HepG2 (cell line): ENCODE data around the gene DVL3. TPM values are rescaled to one million over a fixed set of nuclear protein-coding genes. Genes with fewer than 3 reads are reported as not detected.
A peak's percentile ranks its signal among the peaks of the same experiment; 100 is the strongest.

ENCODE experiments used
- CAMTA2 ChIP-seq: sonication (generic); formaldehyde crosslinking; IDR thresholded peaks from 2 replicates; pipeline ENCODE4 v1.4.0; 2020; ENCODE audit warnings: mild to moderate bottlenecking, missing genetic modification reagents, borderline replicate concordance
- CC2D1A ChIP-seq: sonication (generic); formaldehyde crosslinking; IDR thresholded peaks from 2 replicates; pipeline ENCODE4 v1.8.1; 2023; ENCODE audit warnings: mild to moderate bottlenecking, missing genetic modification reagents
- EED ChIP-seq: sonication (generic); formaldehyde crosslinking; IDR thresholded peaks from 2 replicates; pipeline ENCODE4 v1.5.0; 2020; ENCODE audit warnings: mild to moderate bottlenecking, missing genetic modification reagents
- FIP1L1 ChIP-seq: fragments of 200-400 bp; formaldehyde crosslinking; IDR thresholded peaks from 2 replicates; pipeline ENCODE4 v1.6.1; 2018; ENCODE audit warnings: low read depth, mild to moderate bottlenecking, low read length, moderate library complexity, borderline replicate concordance; ENCODE audit not compliant: insufficient read depth
- GATA4 ChIP-seq: sonication (generic); IDR thresholded peaks from 2 replicates; pipeline ENCODE4 v1.6.1; 2016; ENCODE audit warnings: antibody characterized with exemption, low read depth, borderline replicate concordance
- HNRNPK ChIP-seq: fragments of 200-400 bp; formaldehyde crosslinking; IDR thresholded peaks from 2 replicates; pipeline ENCODE4 v1.6.1; 2018; ENCODE audit warnings: low read length, low read depth, moderate library complexity, mild to moderate bottlenecking; ENCODE audit not compliant: poor library complexity, severe bottlenecking
- KLF15 ChIP-seq: sonication (generic); formaldehyde crosslinking; IDR thresholded peaks from 2 replicates; pipeline ENCODE4 v1.8.1; 2023; ENCODE audit warnings: borderline replicate concordance, mild to moderate bottlenecking, inconsistent platforms, missing genetic modification reagents, mixed read lengths
- NFKB2 ChIP-seq: sonication (generic); formaldehyde crosslinking; IDR thresholded peaks from 2 replicates; pipeline ENCODE4 v1.4.0; 2020; ENCODE audit warnings: missing genetic modification reagents, borderline replicate concordance
- PTBP1 ChIP-seq: fragments of 200-400 bp; formaldehyde crosslinking; IDR thresholded peaks from 2 replicates; pipeline ENCODE4 v1.6.1; 2018; ENCODE audit warnings: low read length, low read depth; ENCODE audit not compliant: poor library complexity, severe bottlenecking
- TBL1XR1 ChIP-seq: fragments of 150-350 bp; IDR thresholded peaks from 2 replicates; pipeline ENCODE4 v1.6.1; 2014; ENCODE audit warnings: borderline replicate concordance, low read length; ENCODE audit not compliant: partially characterized antibody
- TBP ChIP-seq: sonication (generic); formaldehyde crosslinking; IDR thresholded peaks from 2 replicates; pipeline ENCODE4 v1.5.0; 2020; ENCODE audit warnings: missing genetic modification reagents
- ZFP36 ChIP-seq: fragments of 150-350 bp; IDR thresholded peaks from 2 replicates; pipeline ENCODE4 v1.6.1; 2018; ENCODE audit warnings: borderline replicate concordance, low read length, low read depth; ENCODE audit not compliant: partially characterized antibody
- ZNF101 ChIP-seq: sonication (generic); formaldehyde crosslinking; IDR thresholded peaks from 2 replicates; pipeline ENCODE4 v1.4.0; 2020; ENCODE audit warnings: mild to moderate bottlenecking, low read depth, missing genetic modification reagents, borderline replicate concordance
- ZNF225 ChIP-seq: sonication (generic); formaldehyde crosslinking; IDR thresholded peaks from 2 replicates; pipeline ENCODE4 v1.4.0; 2020; ENCODE audit warnings: mild to moderate bottlenecking, missing genetic modification reagents
- ZNF3 ChIP-seq: IDR thresholded peaks from 2 replicates; pipeline ENCODE4 v1.7.0; 2017; ENCODE audit warnings: inconsistent platforms
- ZNF558 ChIP-seq: sonication (generic); formaldehyde crosslinking; IDR thresholded peaks from 2 replicates; pipeline ENCODE4 v1.9.0; 2022; ENCODE audit warnings: mild to moderate bottlenecking, missing genetic modification reagents, borderline replicate concordance
- ZNF7 ChIP-seq: IDR thresholded peaks from 2 replicates; pipeline ENCODE4 v1.6.1; 2016; ENCODE audit warnings: missing biosample characterization, missing genetic modification reagents
- ZNF737 ChIP-seq: sonication (generic); formaldehyde crosslinking; IDR thresholded peaks from 2 replicates; pipeline ENCODE4 v1.5.0; 2020; ENCODE audit warnings: missing genetic modification reagents, mild to moderate bottlenecking, borderline replicate concordance
- ZNF75D ChIP-seq: sonication (generic); formaldehyde crosslinking; IDR thresholded peaks from 2 replicates; pipeline ENCODE4 v1.8.1; 2023; ENCODE audit warnings: missing genetic modification reagents, mild to moderate bottlenecking, borderline replicate concordance
- ZNF839 ChIP-seq: sonication (generic); formaldehyde crosslinking; IDR thresholded peaks from 2 replicates; pipeline ENCODE4 v1.4.0; 2020; ENCODE audit warnings: missing genetic modification reagents, mild to moderate bottlenecking, borderline replicate concordance
- ZSCAN9 ChIP-seq: IDR thresholded peaks from 2 replicates; pipeline ENCODE4 v1.6.1; 2016; ENCODE audit warnings: borderline replicate concordance
- polyA plus RNA-seq, 8 experiments: library from polyadenylated mRNA; depleted of rRNA in 3 of 8; stranded (reverse) in 7 of 8; unstranded in 1 of 8; fragments of >200 nt; fragmentation: Illumina TruSeq in 4 of 8; extraction: Trizol in 4 of 8; gene quantifications; 2 replicates each; pipeline versions ENCODE4 v1.2.1 to v1.2.3, GENCODE V29; 2011 to 2016; ENCODE audit warnings: low read depth in 4 of 8, missing spikeins in 1 of 8, mixed read lengths in 1 of 8; ENCODE audit not compliant: insufficient read depth in 1 of 8
- total RNA-seq, 5 experiments: library from RNA; depleted of rRNA; stranded (reverse); fragments of >200 nt; fragmentation: Illumina TruSeq; extraction: Trizol; gene quantifications; 2 replicates each; pipeline ENCODE4 v1.2.3, GENCODE V29; 2016; ENCODE audit warnings: low read depth in 1 of 5
- TF ChIP-seq, protein P1 (sequence below): sonication (generic); formaldehyde crosslinking; IDR thresholded peaks from 2 replicates; pipeline ENCODE4 v1.5.0; 2020; ENCODE audit warnings: mild to moderate bottlenecking, missing genetic modification reagents
- TF ChIP-seq, protein P2 (sequence below): sonication (generic); formaldehyde crosslinking; IDR thresholded peaks from 2 replicates; pipeline ENCODE4 v1.8.1; 2023; ENCODE audit warnings: mild to moderate bottlenecking, inconsistent platforms, moderate library complexity, missing genetic modification reagents, borderline replicate concordance
- TF ChIP-seq, protein P3 (sequence below): sonication (generic); formaldehyde crosslinking; IDR thresholded peaks from 2 replicates; pipeline ENCODE4 v1.5.1; 2020; ENCODE audit warnings: missing genetic modification reagents, mild to moderate bottlenecking, borderline replicate concordance

DVL3 gene
- total and polyA plus RNA-seq, 2 of the 13 experiments (the other 11 are each of a cell fraction or from before 2014, with no cell fraction given): 29.0 to 36.1 TPM

DNA sequence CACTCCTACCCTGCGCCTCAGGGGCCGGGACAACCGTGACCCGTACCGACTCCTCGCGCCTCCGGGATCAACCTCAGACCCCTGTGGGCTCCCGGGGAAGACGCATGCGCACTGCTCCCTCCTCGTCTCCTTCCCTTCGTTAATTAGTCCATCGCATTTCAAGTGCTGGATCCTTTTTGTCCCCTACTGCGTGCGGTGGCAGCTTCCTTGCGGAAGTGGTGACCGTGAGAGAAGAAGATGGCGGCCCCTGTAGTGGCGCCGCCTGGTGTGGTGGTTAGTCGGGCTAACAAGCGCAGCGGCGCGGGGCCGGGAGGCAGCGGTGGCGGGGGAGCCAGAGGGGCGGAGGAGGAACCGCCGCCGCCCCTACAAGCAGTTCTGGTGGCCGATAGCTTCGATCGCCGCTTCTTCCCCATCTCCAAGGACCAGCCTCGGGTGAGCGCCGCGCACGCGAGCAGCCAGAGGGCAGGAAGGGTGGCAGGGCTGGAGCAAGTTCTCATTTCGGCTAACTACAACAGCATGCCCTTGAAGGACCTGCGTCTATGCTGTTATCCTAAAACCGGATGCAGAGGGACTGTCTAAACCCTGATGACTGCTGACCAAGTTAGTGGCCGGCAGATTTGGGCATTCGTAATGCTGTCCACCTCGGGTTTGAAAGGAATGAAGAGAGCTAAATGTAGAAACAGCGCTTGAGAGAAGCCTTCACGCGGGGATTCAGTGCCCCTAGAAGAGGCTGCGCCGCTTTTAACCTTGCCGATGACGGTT is 19.8 kb upstream of the DVL3 start, which contains the start of gene EIF2B5 (continued):
- no peak for TF ChIP-seq ZNF225 (CRISPR knock-in tag)
- TF ChIP-seq ZNF75D: no peak
- TF ChIP-seq ZNF558: peak; percentile 84; the same call in 1 of the 2 replicates
- peak; percentile 58; the same call in 1 of the 2 replicates for TF ChIP-seq GATA4
- TF ChIP-seq ZNF3 (CRISPR knock-in tag): 0 out of 2 replicates have a peak, but pooled peaks have one; percentile 12
- TF ChIP-seq, protein P1, sequence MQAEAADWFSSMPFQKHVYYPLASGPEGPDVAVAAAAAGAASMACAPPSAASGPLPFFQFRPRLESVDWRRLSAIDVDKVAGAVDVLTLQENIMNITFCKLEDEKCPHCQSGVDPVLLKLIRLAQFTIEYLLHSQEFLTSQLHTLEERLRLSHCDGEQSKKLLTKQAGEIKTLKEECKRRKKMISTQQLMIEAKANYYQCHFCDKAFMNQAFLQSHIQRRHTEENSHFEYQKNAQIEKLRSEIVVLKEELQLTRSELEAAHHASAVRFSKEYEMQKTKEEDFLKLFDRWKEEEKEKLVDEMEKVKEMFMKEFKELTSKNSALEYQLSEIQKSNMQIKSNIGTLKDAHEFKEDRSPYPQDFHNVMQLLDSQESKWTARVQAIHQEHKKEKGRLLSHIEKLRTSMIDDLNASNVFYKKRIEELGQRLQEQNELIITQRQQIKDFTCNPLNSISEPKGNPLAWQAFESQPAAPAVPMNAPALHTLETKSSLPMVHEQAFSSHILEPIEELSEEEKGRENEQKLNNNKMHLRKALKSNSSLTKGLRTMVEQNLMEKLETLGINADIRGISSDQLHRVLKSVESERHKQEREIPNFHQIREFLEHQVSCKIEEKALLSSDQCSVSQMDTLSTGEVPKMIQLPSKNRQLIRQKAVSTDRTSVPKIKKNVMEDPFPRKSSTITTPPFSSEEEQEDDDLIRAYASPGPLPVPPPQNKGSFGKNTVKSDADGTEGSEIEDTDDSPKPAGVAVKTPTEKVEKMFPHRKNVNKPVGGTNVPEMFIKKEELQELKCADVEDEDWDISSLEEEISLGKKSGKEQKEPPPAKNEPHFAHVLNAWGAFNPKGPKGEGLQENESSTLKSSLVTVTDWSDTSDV: peak; percentile 91; the same call in 1 of the 2 replicates
- peak; percentile 29; the same call in 1 of the 2 replicates for TF ChIP-seq NFKB2 (CRISPR knock-in tag)
- no peak for TF ChIP-seq ZNF101
- TF ChIP-seq, protein P2, sequence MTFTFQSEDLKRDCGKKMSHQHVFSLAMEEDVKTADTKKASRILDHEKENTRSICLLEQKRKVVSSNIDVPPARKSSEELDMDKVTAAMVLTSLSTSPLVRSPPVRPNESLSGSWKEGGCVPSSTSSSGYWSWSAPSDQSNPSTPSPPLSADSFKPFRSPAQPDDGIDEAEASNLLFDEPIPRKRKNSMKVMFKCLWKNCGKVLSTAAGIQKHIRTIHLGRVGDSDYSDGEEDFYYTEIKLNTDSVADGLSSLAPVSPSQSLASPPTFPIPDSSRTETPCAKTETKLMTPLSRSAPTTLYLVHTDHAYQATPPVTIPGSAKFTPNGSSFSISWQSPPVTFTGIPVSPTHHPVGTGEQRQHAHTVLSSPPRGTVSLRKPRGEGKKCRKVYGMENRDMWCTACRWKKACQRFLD (CRISPR knock-in tag): no peak
- TF ChIP-seq ZSCAN9: peak; percentile 75
- TF ChIP-seq KLF15 (CRISPR knock-in tag): no peak
- TF ChIP-seq CC2D1A (CRISPR knock-in tag): no peak
- TF ChIP-seq ZNF839 (CRISPR knock-in tag): no peak
- TF ChIP-seq PTBP1: no peak
- no peak for TF ChIP-seq EED (CRISPR knock-in tag)
- no peak for TF ChIP-seq TBL1XR1
- no peak for TF ChIP-seq CAMTA2 (CRISPR knock-in tag)
- no peak for TF ChIP-seq ZFP36
- no peak for TF ChIP-seq TBP (CRISPR knock-in tag)
- TF ChIP-seq, protein P3, sequence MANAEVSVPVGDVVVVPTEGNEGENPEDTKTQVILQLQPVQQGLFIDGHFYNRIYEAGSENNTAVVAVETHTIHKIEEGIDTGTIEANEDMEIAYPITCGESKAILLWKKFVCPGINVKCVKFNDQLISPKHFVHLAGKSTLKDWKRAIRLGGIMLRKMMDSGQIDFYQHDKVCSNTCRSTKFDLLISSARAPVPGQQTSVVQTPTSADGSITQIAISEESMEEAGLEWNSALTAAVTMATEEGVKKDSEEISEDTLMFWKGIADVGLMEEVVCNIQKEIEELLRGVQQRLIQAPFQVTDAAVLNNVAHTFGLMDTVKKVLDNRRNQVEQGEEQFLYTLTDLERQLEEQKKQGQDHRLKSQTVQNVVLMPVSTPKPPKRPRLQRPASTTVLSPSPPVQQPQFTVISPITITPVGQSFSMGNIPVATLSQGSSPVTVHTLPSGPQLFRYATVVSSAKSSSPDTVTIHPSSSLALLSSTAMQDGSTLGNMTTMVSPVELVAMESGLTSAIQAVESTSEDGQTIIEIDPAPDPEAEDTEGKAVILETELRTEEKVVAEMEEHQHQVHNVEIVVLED (CRISPR knock-in tag): peak; percentile 73; the same call in 1 of the 2 replicates
- no peak for TF ChIP-seq ZNF7 (CRISPR knock-in tag)
- TF ChIP-seq FIP1L1: no peak
- TF ChIP-seq HNRNPK: no peak
- no peak for TF ChIP-seq ZNF737 (CRISPR knock-in tag)
